HL-60 (cell line): ENCODE data around the gene PPM1M.

ENCODE experiments used
- DNase-seq, 2 experiments: peaks; one replicate each; pipeline ENCODE4 v3.0.0-alpha.2; 2010 to 2020; ENCODE audit warnings: low read depth in 1 of 2, low spot score in 1 of 2
- H3K27ac ChIP-seq: fragments of 250-450 bp; sonication (Bioruptor Pico); replicated peaks from 2 replicates; pipeline ENCODE4 v1.5.1; 2020; ENCODE audit warnings: mild to moderate bottlenecking, moderate library complexity
- H3K27me3 ChIP-seq: fragments of 250-450 bp; sonication (Bioruptor Pico); 2 replicates; pipeline ENCODE4 v1.5.1; 2021; ENCODE audit warnings: mild to moderate bottlenecking, moderate library complexity; ENCODE audit not compliant: insufficient read depth, poor library complexity, severe bottlenecking
- H3K4me3 ChIP-seq: replicated peaks from 2 replicates; pipeline ENCODE4 v1.5.1; 2011; ENCODE audit warnings: mild to moderate bottlenecking, control low read depth, low read length; ENCODE audit not compliant: insufficient read depth
- CTCF ChIP-seq: IDR thresholded peaks from one replicate; pipeline ENCODE4 v1.5.1; 2011; ENCODE audit warnings: low read length, control low read depth, inconsistent platforms; ENCODE audit not compliant: insufficient read depth
- GABPA ChIP-seq: IDR thresholded peaks from 2 replicates; pipeline ENCODE4 v1.6.1; 2012; ENCODE audit warnings: low read depth
- POLR2AphosphoS5 ChIP-seq: IDR thresholded peaks from 2 replicates; pipeline ENCODE4 v1.6.1; 2012; ENCODE audit warnings: low read depth
- REST ChIP-seq: IDR thresholded peaks from 2 replicates; pipeline ENCODE4 v1.6.1; 2012; ENCODE audit warnings: low read depth; ENCODE audit not compliant: insufficient replicate concordance
- SPI1 ChIP-seq: IDR thresholded peaks from 2 replicates; pipeline ENCODE4 v1.6.1; 2012; ENCODE audit warnings: low read depth, mild to moderate bottlenecking, borderline replicate concordance

PPM1M gene

GRCh38 chr3:52218026-52218425, 27.5 kb upstream of the PPM1M start:
- TF ChIP-seq CTCF: no peak
- TF ChIP-seq POLR2AphosphoS5: no peak
- TF ChIP-seq GABPA: no peak
- TF ChIP-seq REST: no peak
- no peak for TF ChIP-seq SPI1
- Histone ChIP-seq H3K4me3 (no peak overlapping the region), H3K27me3 (no peaks in the 10 kb centered on the region), H3K27ac (no peak overlapping the region)
- DNase-seq: no peak

GRCh38 chr3:52218454-52218853, 27.1 kb upstream of the PPM1M start:
- Histone ChIP-seq H3K27ac (no peak overlapping the region), H3K27me3 (no peaks in the 10 kb centered on the region), H3K4me3 (no peak overlapping the region)
- TF ChIP-seq CTCF (no peak), REST (no peak), GABPA (no peak), POLR2AphosphoS5 (no peak), SPI1 (no peak)
- DNase-seq: no peak

- H3K4me3 ChIP-seq: no peak overlapping the region
- TF ChIP-seq SPI1: no peak
- no peak for TF ChIP-seq POLR2AphosphoS5
- no peak for TF ChIP-seq GABPA
- no peak for TF ChIP-seq REST
- no peak for TF ChIP-seq CTCF
- no peak for DNase-seq
- no peaks in the 10 kb centered on the region for H3K27me3 ChIP-seq
- H3K27ac ChIP-seq: no peak overlapping the region
Observed at GRCh38 chr3:52218937-52219650, 26.5 kb upstream of the PPM1M start.
